Memory B cell (primary cell): ENCODE results near the gene NAALADL2.
"Not testable (repeated sequence)": the region's sequence is repeated elsewhere in the genome, so short reads cannot be mapped to it uniquely, and the experiment has no call there.

Experiments used
- ATAC-seq: fragments of 150-1000 bp; cut with Tn5 transposase; 2 replicates; pipeline ENCODE4 v1.10.0; 2021; ENCODE audit warnings: low read depth, mild to moderate bottlenecking, moderate library complexity
- DNase-seq, 2 donors: peaks; one replicate each; pipeline ENCODE4 v3.0.0; 2022; ENCODE audit warnings: low spot score in 2 of 2
- H3K27ac Mint-ChIP-seq: one replicate; pipeline ENCODE4 v1.8.0; 2022; ENCODE audit warnings: mild to moderate bottlenecking, moderate library complexity, mixed read lengths
- H3K27me3 Mint-ChIP-seq: one replicate; pipeline ENCODE4 v1.8.0; 2022; ENCODE audit warnings: mixed read lengths
- H3K36me3 Mint-ChIP-seq: one replicate; pipeline ENCODE4 v1.8.0; 2022; ENCODE audit warnings: mild to moderate bottlenecking, mixed read lengths
- H3K4me1 Mint-ChIP-seq: one replicate; pipeline ENCODE4 v1.8.0; 2022; ENCODE audit warnings: mixed read lengths
- H3K4me3 Mint-ChIP-seq: one replicate; pipeline ENCODE4 v1.8.0; 2022; ENCODE audit warnings: mild to moderate bottlenecking, moderate library complexity, mixed read lengths
- H3K9me3 Mint-ChIP-seq: one replicate; pipeline ENCODE4 v1.8.0; 2022; ENCODE audit warnings: mixed read lengths

NAALADL2 gene

GRCh38 chr3:175426805-175427204 is 567.7 kb downstream of the NAALADL2 start:
- no peaks in the 10 kb centered on the region for H3K36me3 Mint-ChIP-seq
- no peak for DNase-seq
- H3K27me3 Mint-ChIP-seq, result no peaks in the 10 kb centered on the region
- H3K4me1 Mint-ChIP-seq, result no peaks in the 10 kb centered on the region
- no peak for ATAC-seq
- peaks cover 2% of the 10 kb centered on the region for H3K9me3 Mint-ChIP-seq
- H3K27ac Mint-ChIP-seq, result no peak overlapping the region
- H3K4me3 Mint-ChIP-seq, result no peak overlapping the region

- Mint-ChIP-seq H3K27me3 (no peaks in the 10 kb centered on the region), H3K36me3 (no peaks in the 10 kb centered on the region), H3K4me3 (no peak overlapping the region), H3K4me1 (no peaks in the 10 kb centered on the region), H3K9me3 (peaks cover 2% of the 10 kb centered on the region), H3K27ac (no peak overlapping the region)
- no peak for DNase-seq
- no peak for ATAC-seq
Observed at GRCh38 chr3:175428466-175428865, 569.3 kb downstream of the NAALADL2 start.

GRCh38 chr3:175430983-175431773 is 572.0 kb downstream of the NAALADL2 start:
- no peak for DNase-seq
- no peaks in the 10 kb centered on the region for H3K27me3 Mint-ChIP-seq
- no peak overlapping the region for H3K27ac Mint-ChIP-seq
- no peaks in the 10 kb centered on the region for H3K4me1 Mint-ChIP-seq
- ATAC-seq, result no peak
- H3K36me3 Mint-ChIP-seq, result no peaks in the 10 kb centered on the region
- H3K9me3 Mint-ChIP-seq, result no peaks in the 10 kb centered on the region
- H3K4me3 Mint-ChIP-seq, result no peak overlapping the region

- Mint-ChIP-seq H3K9me3 (no peaks in the 10 kb centered on the region), H3K27me3 (no peaks in the 10 kb centered on the region), H3K4me3 (no peak overlapping the region), H3K4me1 (no peaks in the 10 kb centered on the region), H3K36me3 (no peaks in the 10 kb centered on the region), H3K27ac (no peak overlapping the region)
- DNase-seq, result no peak
- no peak for ATAC-seq
Observed at GRCh38 chr3:175432376-175433025, 573.4 kb downstream of the NAALADL2 start.

GRCh38 chr3:175433026-175433674 is 574.0 kb downstream of the NAALADL2 start:
- Mint-ChIP-seq H3K4me1 (no peaks in the 10 kb centered on the region), H3K36me3 (no peaks in the 10 kb centered on the region), H3K9me3 (no peaks in the 10 kb centered on the region), H3K27me3 (no peaks in the 10 kb centered on the region), H3K27ac (no peak overlapping the region), H3K4me3 (no peak overlapping the region)
- ATAC-seq (no peak), DNase-seq (no peak)

GRCh38 chr3:175434561-175434960 is 575.4 kb downstream of the NAALADL2 start:
- H3K9me3 Mint-ChIP-seq, result peaks cover 4% of the 10 kb centered on the region
- no peaks in the 10 kb centered on the region for H3K36me3 Mint-ChIP-seq
- H3K27me3 Mint-ChIP-seq, result no peaks in the 10 kb centered on the region
- no peak overlapping the region for H3K27ac Mint-ChIP-seq
- ATAC-seq (no peak), DNase-seq (no peak)
- H3K4me1 Mint-ChIP-seq, result no peaks in the 10 kb centered on the region
- H3K4me3 Mint-ChIP-seq, result no peak overlapping the region

GRCh38 chr3:175443682-175444081 is 584.5 kb downstream of the NAALADL2 start:
- H3K4me1 Mint-ChIP-seq, result no peaks in the 10 kb centered on the region
- H3K36me3 Mint-ChIP-seq, result no peaks in the 10 kb centered on the region
- no peak for ATAC-seq
- H3K4me3 Mint-ChIP-seq, result no peak overlapping the region
- no peak overlapping the region for H3K27ac Mint-ChIP-seq
- peaks cover 14% of the 10 kb centered on the region for H3K9me3 Mint-ChIP-seq
- DNase-seq, result no peak
- H3K27me3 Mint-ChIP-seq, result no peaks in the 10 kb centered on the region

GRCh38 chr3:175445741-175446140 is 586.6 kb downstream of the NAALADL2 start:
- DNase-seq, result no peak
- Mint-ChIP-seq H3K27ac (no peak overlapping the region), H3K4me3 (no peak overlapping the region), H3K9me3 (peaks cover 3% of the 10 kb centered on the region), H3K27me3 (no peaks in the 10 kb centered on the region), H3K4me1 (no peaks in the 10 kb centered on the region), H3K36me3 (no peaks in the 10 kb centered on the region)
- ATAC-seq, result no peak

GRCh38 chr3:175447521-175447920 is 588.4 kb downstream of the NAALADL2 start:
- no peak overlapping the region for H3K4me3 Mint-ChIP-seq

GRCh38 chr3:175453361-175453760 is 594.2 kb downstream of the NAALADL2 start:
- Mint-ChIP-seq H3K27me3 (no peaks in the 10 kb centered on the region), H3K36me3 (no peaks in the 10 kb centered on the region), H3K4me1 (no peaks in the 10 kb centered on the region), H3K27ac (no peak overlapping the region), H3K9me3 (no peaks in the 10 kb centered on the region), H3K4me3 (no peak overlapping the region)
- no peak for ATAC-seq
- DNase-seq, result no peak

More at GRCh38 chr3:175447521-175447920, 588.4 kb downstream of the NAALADL2 start:
- H3K27me3 Mint-ChIP-seq, result no peaks in the 10 kb centered on the region
- no peak for ATAC-seq
- H3K9me3 Mint-ChIP-seq, result peaks cover 2% of the 10 kb centered on the region
- no peaks in the 10 kb centered on the region for H3K36me3 Mint-ChIP-seq
- no peaks in the 10 kb centered on the region for H3K4me1 Mint-ChIP-seq
- H3K27ac Mint-ChIP-seq, result no peak overlapping the region
- DNase-seq, result no peak

- Mint-ChIP-seq H3K27ac (no peak overlapping the region), H3K9me3 (peaks cover 3% of the 10 kb centered on the region), H3K4me3 (no peak overlapping the region), H3K27me3 (no peaks in the 10 kb centered on the region), H3K4me1 (no peaks in the 10 kb centered on the region), H3K36me3 (no peaks in the 10 kb centered on the region)
- ATAC-seq (no peak), DNase-seq (no peak)
Observed at GRCh38 chr3:175456466-175456865, 597.3 kb downstream of the NAALADL2 start.

GRCh38 chr3:175457301-175457700 is 598.2 kb downstream of the NAALADL2 start:
- Mint-ChIP-seq H3K27ac (no peak overlapping the region), H3K4me3 (no peak overlapping the region), H3K4me1 (no peaks in the 10 kb centered on the region), H3K36me3 (no peaks in the 10 kb centered on the region), H3K27me3 (no peaks in the 10 kb centered on the region), H3K9me3 (peaks cover 7% of the 10 kb centered on the region)
- ATAC-seq, result no peak
- DNase-seq, result no peak

- not testable (repeated sequence) for H3K27ac Mint-ChIP-seq, H3K36me3 Mint-ChIP-seq, DNase-seq, ATAC-seq, H3K9me3 Mint-ChIP-seq, H3K27me3 Mint-ChIP-seq, H3K4me3 Mint-ChIP-seq, H3K4me1 Mint-ChIP-seq
Observed at GRCh38 chr3:175460849-175461399, 601.8 kb downstream of the NAALADL2 start.

GRCh38 chr3:175464362-175464761 is 605.2 kb downstream of the NAALADL2 start:
- Mint-ChIP-seq H3K4me3 (no peak overlapping the region), H3K27me3 (no peaks in the 10 kb centered on the region), H3K9me3 (peaks cover 4% of the 10 kb centered on the region), H3K4me1 (no peaks in the 10 kb centered on the region), H3K27ac (no peak overlapping the region), H3K36me3 (no peaks in the 10 kb centered on the region)
- DNase-seq (no peak), ATAC-seq (no peak)
